Activated T-cell treated with anti-CD3 and anti-CD28 coated beads for 24 hours (primary cell): Measurements from ENCODE around the gene METAP2.
"Not testable (repeated sequence)": the region's sequence is repeated elsewhere in the genome, so short reads cannot be mapped to it uniquely, and the experiment has no call there.

ENCODE experiments used
- DNase-seq: peaks from one replicate; pipeline ENCODE4 v3.0.0-alpha.2; 2020; ENCODE audit warnings: low read depth

Gene METAP2

GRCh38 chr12:95462551-95462950 is 11.4 kb upstream of the METAP2 start:
- DNase-seq, result no peak

GRCh38 chr12:95463050-95463449 is 10.9 kb upstream of the METAP2 start:
- DNase-seq, result no peak

GRCh38 chr12:95463776-95464175 is 10.2 kb upstream of the METAP2 start:
- not testable (repeated sequence) for DNase-seq

- no peak for DNase-seq
Measured at GRCh38 chr12:95465275-95465674, 8.7 kb upstream of the METAP2 start.

GRCh38 chr12:95470300-95470699 is 3.7 kb upstream of the METAP2 start:
- DNase-seq, result no peak

GRCh38 chr12:95473231-95473883 is 595 bp upstream of the METAP2 start:
- DNase-seq, result peak; percentile 26

GRCh38 chr12:95474660-95474958 is 657 bp downstream of the METAP2 start:
- DNase-seq, result no peak

- no peak for DNase-seq
Measured at GRCh38 chr12:95480230-95480629, 6.3 kb downstream of the METAP2 start.

GRCh38 chr12:95481072-95481471 is 7.1 kb downstream of the METAP2 start:
- no peak for DNase-seq

- DNase-seq, result no peak
Measured at GRCh38 chr12:95481888-95482287, 7.9 kb downstream of the METAP2 start.

- not testable (repeated sequence) for DNase-seq
Measured at GRCh38 chr12:95482564-95482963, 8.6 kb downstream of the METAP2 start.

GRCh38 chr12:95484524-95484923 is 10.6 kb downstream of the METAP2 start:
- DNase-seq, result no peak

- DNase-seq, result no peak
Measured at GRCh38 chr12:95487024-95487423, 13.1 kb downstream of the METAP2 start.

GRCh38 chr12:95492462-95492861 is 18.5 kb downstream of the METAP2 start:
- DNase-seq, result no peak

GRCh38 chr12:95494888-95495287 is 20.9 kb downstream of the METAP2 start:
- DNase-seq, result no peak

- no peak for DNase-seq
Measured at GRCh38 chr12:95495433-95495832, 21.5 kb downstream of the METAP2 start.

- no peak for DNase-seq
Measured at GRCh38 chr12:95497031-95497430, 23.1 kb downstream of the METAP2 start.

GRCh38 chr12:95498968-95499367 is 25.0 kb downstream of the METAP2 start:
- no peak for DNase-seq

GRCh38 chr12:95499772-95500171 is 25.8 kb downstream of the METAP2 start:
- no peak for DNase-seq

- DNase-seq, result no peak
Measured at GRCh38 chr12:95504140-95504539, 30.2 kb downstream of the METAP2 start.

GRCh38 chr12:95505039-95505438 is 31.1 kb downstream of the METAP2 start:
- no peak for DNase-seq

GRCh38 chr12:95506707-95507523 is 33.0 kb downstream of the METAP2 start:
- DNase-seq, result no peak

- no peak for DNase-seq
Measured at GRCh38 chr12:95509300-95509699, 35.3 kb downstream of the METAP2 start.

- no peak for DNase-seq
Measured at GRCh38 chr12:95511977-95512376, 38.0 kb downstream of the METAP2 start.
